ENCODE results near the gene TIMMDC1. TPM values are rescaled to one million over a fixed set of nuclear protein-coding genes. Genes with fewer than 3 reads are reported as not detected.

TIMMDC1 gene
- total RNA-seq, result 57.1 and 57.3 TPM in 2 replicates

GRCh38 chr3:119498186-119499011 lies at the start of gene TIMMDC1:
Gene TIMMDC1 (plus strand): TSS chr3:119498547. CDS start chr3:119498734, 187 bp downstream.

GRCh38 chr3:119463171-119464169 lies 34.9 kb upstream of the TIMMDC1 start, which contains the start of gene TMEM39A:
Gene TMEM39A (minus strand): TSS chr3:119463615. CDS start chr3:119462074, 1,541 bp downstream.

GRCh38 chr3:119559441-119559963 lies 61.2 kb downstream of the TIMMDC1 start, which contains the start of gene CD80:
Gene CD80 (minus strand): TSS chr3:119559614. CDS start chr3:119557728, 1,886 bp downstream.

Other genes with a start within 250 kb of the TIMMDC1 start
- gene ARHGAP31, start 204.2 kb upstream of the TIMMDC1 start, total RNA-seq, result 1.1 and 2.3 TPM in 2 replicates
- gene TMEM39A, start 34.9 kb upstream of the TIMMDC1 start, total RNA-seq, result 28.7 and 29.1 TPM in 2 replicates
- gene POGLUT1, start 29.6 kb upstream of the TIMMDC1 start, total RNA-seq, result 12.2 and 12.6 TPM in 2 replicates
- gene CD80, start 61.1 kb downstream of the TIMMDC1 start, total RNA-seq, result not detected in 2 replicates
- gene ADPRH, start 80.9 kb downstream of the TIMMDC1 start, total RNA-seq, result 0.46 and 1.2 TPM in 2 replicates
- not detected in 2 replicates for gene PLA1A, start 99.3 kb downstream of the TIMMDC1 start, total RNA-seq
- gene POPDC2, start 162.0 kb downstream of the TIMMDC1 start, total RNA-seq, result 0.14 and 0.65 TPM in 2 replicates
- 30.5 and 37.3 TPM in 2 replicates for gene COX17, start 178.9 kb downstream of the TIMMDC1 start, total RNA-seq
- gene CFAP91, start 204.5 kb downstream of the TIMMDC1 start, total RNA-seq, result 0.07 TPM in 1 of 2 replicates, not detected in the other